Testis (tissue), 3 donors: Measurements from ENCODE around the gene UTF1. TPM values are rescaled to one million over a fixed set of nuclear protein-coding genes. Genes with fewer than 3 reads are reported as not detected.
A peak's percentile ranks its signal among the peaks of the same experiment; 100 is the strongest.

Experiments
- DNase-seq: peaks from one replicate; pipeline ENCODE4 v3.0.0-alpha.2; 2019
- H3K27ac ChIP-seq, 2 donors: fragments of 200-600 bp; sonication (generic); one replicate each; pipeline ENCODE4 v1.5.1; 2019
- H3K27me3 ChIP-seq: fragments of 200-600 bp; sonication (generic); one replicate; pipeline ENCODE4 v1.5.1; 2019
- H3K36me3 ChIP-seq: fragments of 200-600 bp; sonication (generic); one replicate; pipeline ENCODE4 v1.5.1; 2017; ENCODE audit warnings: low read depth; ENCODE audit errors: missing control alignments
- H3K4me1 ChIP-seq: fragments of 200-600 bp; sonication (generic); one replicate; pipeline ENCODE4 v1.5.1; 2019
- H3K4me3 ChIP-seq, 2 donors: fragments of 200-600 bp; sonication (generic); one replicate each; pipeline ENCODE4 v1.5.1; 2017 to 2019
- H3K9me3 ChIP-seq: fragments of 200-600 bp; sonication (generic); one replicate; pipeline ENCODE4 v1.5.1; 2017
- CTCF ChIP-seq, 3 experiments: fragments of 450-650 bp in 2 of 3; fragments of 200-600 bp in 1 of 3; sonication (generic) in 1 of 3; IDR thresholded peaks; one replicate each; pipeline ENCODE4 v1.5.1; 2016 to 2019; ENCODE audit warnings: antibody characterized with exemption in 3 of 3, mild to moderate bottlenecking in 2 of 3, moderate library complexity in 1 of 3
- POLR2A ChIP-seq: fragments of 450-650 bp; IDR thresholded peaks from one replicate; pipeline ENCODE4 v1.6.1; 2017; ENCODE audit warnings: antibody characterized with exemption, mild to moderate bottlenecking, moderate library complexity
- WGBS, 2 donors: methylation state at CpG; one replicate each; pipeline ENCODE4 v1.1.5; 2018; 5-methylcytosine and 5-hydroxymethylcytosine counted together
- intact Hi-C: fragments of 100-400 bp; cut with DNase I; formaldehyde crosslinking; loops from one replicate; pipeline ENCODE4 v1.15.1; 2023; ENCODE audit warnings: low total_unique reads
- polyA plus RNA-seq: library from polyadenylated mRNA; stranded (reverse); fragments of 350-450 nt; fragmentation: Illumina TruSeq; extraction: RNeasy Lipid Tissue Mini Kit (QIAGEN cat#74804); gene quantifications from one replicate; pipeline ENCODE4 v1.2.3, GENCODE V29; 2014; ENCODE audit warnings: low read depth, low replicate concordance; ENCODE audit not compliant: insufficient read depth
- total RNA-seq, 2 donors: library from RNA; depleted of rRNA; stranded (reverse); fragments of >200 nt; gene quantifications; one replicate each; pipeline ENCODE4 v1.2.3, GENCODE V29; 2016

The UTF1 gene
- total and polyA plus RNA-seq, 3 donors from 2014 or later = 5.3 to 18.6 (median 17.2) TPM

- Histone ChIP-seq H3K27ac (no peak overlapping the region), H3K27me3 (no peaks in the 10 kb centered on the region), H3K9me3 (no peaks in the 10 kb centered on the region), H3K4me3 (peak overlapping the region in 1 of 2 donors; percentile 63), H3K36me3 (no peaks in the 10 kb centered on the region), H3K4me1 (peaks cover 27% of the 10 kb centered on the region)
- intact Hi-C loops = no loop called here
- 57 to 77% methylated on average over 8 to 12 of the region's 12 CpGs for WGBS, 2 donors
- TF ChIP-seq POLR2A (no peak), CTCF (IDR thresholded peaks at IDR 0.05) (no peak)
- DNase-seq = no peak
Observed at GRCh38 chr10:133246236-133246626, 16.2 kb downstream of the UTF1 start.

- Histone ChIP-seq H3K36me3 (no peaks in the 10 kb centered on the region), H3K4me1 (peaks cover 42% of the 10 kb centered on the region), H3K9me3 (no peaks in the 10 kb centered on the region), H3K4me3 (peak overlapping the region; percentile 22 to 63), H3K27me3 (no peaks in the 10 kb centered on the region), H3K27ac (peak overlapping the region; percentile 69 to 80)
- peak; percentile 96 for DNase-seq
- 30 to 80% methylated on average over 2 to 34 of the region's 36 CpGs for WGBS, 2 donors
- TF ChIP-seq CTCF (IDR thresholded peaks at IDR 0.05) (no peak), POLR2A (no peak)
- intact Hi-C loops = no loop called here
Observed at GRCh38 chr10:133247681-133248333, 17.8 kb downstream of the UTF1 start.

- TF ChIP-seq CTCF (IDR thresholded peaks at IDR 0.05) = no peak
- no peak for TF ChIP-seq POLR2A
- Histone ChIP-seq H3K4me1 (peaks cover 46% of the 10 kb centered on the region), H3K27ac (peak overlapping the region; percentile 69 to 80), H3K4me3 (no peak overlapping the region), H3K9me3 (no peaks in the 10 kb centered on the region), H3K36me3 (no peaks in the 10 kb centered on the region), H3K27me3 (no peaks in the 10 kb centered on the region)
- intact Hi-C loops = no loop called here
- DNase-seq = no peak
- WGBS, 2 donors = 60 to 68% methylated on average over 1 to 4 of the region's 12 CpGs
Observed at GRCh38 chr10:133248334-133248715, 18.3 kb downstream of the UTF1 start.

GRCh38 chr10:133249094-133249780 is 19.2 kb downstream of the UTF1 start:
- TF ChIP-seq CTCF (IDR thresholded peaks at IDR 0.05) (peak in 1 of 3 experiments; percentile 8), POLR2A (no peak)
- no peak overlapping the region for H3K4me3 ChIP-seq
- H3K27me3 ChIP-seq = no peaks in the 10 kb centered on the region
- H3K4me1 ChIP-seq = peaks cover 56% of the 10 kb centered on the region
- intact Hi-C loops = no loop called here
- peak overlapping the region; percentile 69 to 80 for H3K27ac ChIP-seq
- H3K36me3 ChIP-seq = no peaks in the 10 kb centered on the region
- H3K9me3 ChIP-seq = no peaks in the 10 kb centered on the region
- 69 to 73% methylated on average over 11 to 16 of the region's 21 CpGs for WGBS, 2 donors
- DNase-seq = no peak
